Testis (tissue), 2 donors: Measurements from ENCODE around the gene TUBG2.

Experiments
- POLR2A ChIP-seq: fragments of 450-650 bp; IDR thresholded peaks from one replicate; pipeline ENCODE4 v1.6.1; 2017; ENCODE audit warnings: antibody characterized with exemption, mild to moderate bottlenecking, moderate library complexity
- TF ChIP-seq, protein P1 (sequence below), 3 experiments: fragments of 450-650 bp in 2 of 3; fragments of 200-600 bp in 1 of 3; sonication (generic) in 1 of 3; IDR thresholded peaks; one replicate each; pipeline ENCODE4 v1.5.1; 2016 to 2019; ENCODE audit warnings: antibody characterized with exemption in 3 of 3, mild to moderate bottlenecking in 2 of 3, moderate library complexity in 1 of 3

DNA sequence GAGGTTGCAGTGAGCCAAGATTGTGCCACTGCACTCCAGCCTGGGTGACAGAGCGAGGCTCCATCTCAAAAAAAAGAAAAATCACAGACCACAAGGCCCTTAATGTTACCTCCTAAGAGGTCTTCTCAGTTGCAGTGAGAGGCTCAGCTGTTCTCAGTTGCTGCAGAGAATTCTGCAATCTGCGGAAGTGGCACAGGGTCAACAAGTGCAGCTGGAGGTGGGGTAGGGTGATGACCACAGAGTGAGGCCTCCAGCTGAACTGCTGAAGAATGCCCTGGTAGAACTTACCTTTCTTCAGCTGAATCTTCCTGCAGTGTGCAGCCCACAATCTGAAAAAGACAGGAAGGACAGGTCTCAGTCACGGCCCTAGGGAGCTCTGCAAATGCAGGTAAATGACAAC is 49.5 kb downstream of the TUBG2 start:
- TF ChIP-seq, protein P1, sequence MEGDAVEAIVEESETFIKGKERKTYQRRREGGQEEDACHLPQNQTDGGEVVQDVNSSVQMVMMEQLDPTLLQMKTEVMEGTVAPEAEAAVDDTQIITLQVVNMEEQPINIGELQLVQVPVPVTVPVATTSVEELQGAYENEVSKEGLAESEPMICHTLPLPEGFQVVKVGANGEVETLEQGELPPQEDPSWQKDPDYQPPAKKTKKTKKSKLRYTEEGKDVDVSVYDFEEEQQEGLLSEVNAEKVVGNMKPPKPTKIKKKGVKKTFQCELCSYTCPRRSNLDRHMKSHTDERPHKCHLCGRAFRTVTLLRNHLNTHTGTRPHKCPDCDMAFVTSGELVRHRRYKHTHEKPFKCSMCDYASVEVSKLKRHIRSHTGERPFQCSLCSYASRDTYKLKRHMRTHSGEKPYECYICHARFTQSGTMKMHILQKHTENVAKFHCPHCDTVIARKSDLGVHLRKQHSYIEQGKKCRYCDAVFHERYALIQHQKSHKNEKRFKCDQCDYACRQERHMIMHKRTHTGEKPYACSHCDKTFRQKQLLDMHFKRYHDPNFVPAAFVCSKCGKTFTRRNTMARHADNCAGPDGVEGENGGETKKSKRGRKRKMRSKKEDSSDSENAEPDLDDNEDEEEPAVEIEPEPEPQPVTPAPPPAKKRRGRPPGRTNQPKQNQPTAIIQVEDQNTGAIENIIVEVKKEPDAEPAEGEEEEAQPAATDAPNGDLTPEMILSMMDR (IDR thresholded peaks at IDR 0.05): no peak
- TF ChIP-seq POLR2A: no peak
